Right ventricle myocardium superior (tissue), 1 donor: ENCODE data around the gene MTHFR. TPM values are rescaled to one million over a fixed set of nuclear protein-coding genes. Genes with fewer than 3 reads are reported as not detected.
A peak's percentile ranks its signal among the peaks of the same experiment; 100 is the strongest.

Experiments
- ATAC-seq: fragments of 200-7000 bp; cut with Tn5 transposase; one replicate; pipeline ENCODE4 v1.9.1; 2020; ENCODE audit warnings: mild to moderate bottlenecking; ENCODE audit not compliant: poor library complexity
- DNase-seq: peaks from one replicate; pipeline ENCODE4 v3.0.0-alpha.2; 2020
- intact Hi-C: fragments of 100-400 bp; cut with DNase I; formaldehyde crosslinking; loops from one replicate; pipeline ENCODE4 v1.11.2; 2022
- total RNA-seq: library from RNA; stranded (reverse); fragmentation: NEBNext Ultra II Directional; extraction: Animal tissue kit (Norgen Biotek cat#: 25700); gene quantifications from one replicate; pipeline ENCODE4 v1.2.1, GENCODE V29; 2021
- donor health status: DM: no; HTN: yes; CAD: no; lungs with severe emphysema.

The MTHFR gene
- total RNA-seq, 1 donor from 2014 or later: 34.6 TPM

DNA sequence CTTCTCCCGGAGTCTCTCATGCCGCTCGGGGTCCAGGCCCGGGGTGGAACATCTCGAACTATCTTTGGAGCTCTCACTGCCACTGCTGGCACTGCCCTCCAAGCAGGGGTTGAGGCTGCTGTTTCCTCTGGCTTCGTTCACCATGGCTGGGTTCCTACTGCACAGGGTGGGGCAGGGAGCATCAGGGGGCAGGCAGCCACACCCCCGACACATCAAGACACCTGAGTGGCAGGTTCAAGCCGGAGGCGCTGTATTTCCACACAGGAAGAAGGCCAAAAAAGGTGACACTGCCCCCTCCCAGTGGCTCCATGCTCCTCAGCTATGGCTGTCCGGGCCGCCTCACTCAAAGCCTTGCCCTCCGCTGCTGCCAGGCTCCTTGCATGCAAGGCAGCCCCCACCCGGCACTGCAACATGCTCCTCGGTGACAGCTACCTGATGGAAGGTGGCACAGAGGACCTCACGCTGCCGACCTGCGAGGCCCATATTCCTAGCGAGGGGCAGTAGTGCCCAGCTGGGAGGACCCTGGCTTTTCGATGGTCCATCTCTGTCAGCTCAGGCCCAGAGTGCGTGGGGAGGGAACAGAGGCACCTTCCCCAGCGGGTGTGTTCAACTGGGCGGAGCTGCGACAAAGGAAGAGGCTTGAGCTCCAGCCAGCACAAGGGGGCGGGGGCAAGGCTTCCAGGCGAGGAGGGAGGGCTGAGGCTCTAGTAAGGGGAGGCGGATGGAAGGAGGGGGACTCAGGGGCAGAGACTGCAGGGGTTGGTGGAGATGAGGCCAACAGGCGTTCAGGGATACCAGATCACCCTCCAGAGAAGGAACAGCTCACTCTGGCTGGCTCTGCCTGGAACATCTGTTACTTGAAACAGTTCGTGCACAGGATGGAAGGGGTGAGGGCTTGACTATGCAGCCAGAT lies 2.5 kb downstream of the MTHFR start:
- peak; percentile 62 for ATAC-seq
- peak; percentile 96 for DNase-seq
- intact Hi-C loops: no loop called here

DNA sequence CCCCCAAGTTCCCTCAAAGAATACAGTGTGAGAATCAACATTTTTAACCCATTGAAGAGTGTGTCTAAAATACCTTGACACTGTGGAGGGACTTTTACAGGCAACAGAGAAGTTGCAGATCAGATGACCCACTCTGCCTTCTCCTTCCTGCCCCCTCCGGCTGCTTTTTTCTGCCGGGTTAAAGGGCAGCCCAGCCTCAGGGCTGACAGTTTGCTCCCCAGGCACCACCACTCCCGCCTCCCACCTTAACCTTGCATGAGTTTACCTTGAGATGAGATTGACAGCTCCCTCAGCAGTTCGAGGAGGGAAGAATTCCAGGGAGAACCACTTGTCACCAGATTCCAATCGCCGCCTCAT lies 3.2 kb downstream of the MTHFR start:
- intact Hi-C loops: no loop called here
- ATAC-seq (no peak), DNase-seq (peak; percentile 63)

DNA sequence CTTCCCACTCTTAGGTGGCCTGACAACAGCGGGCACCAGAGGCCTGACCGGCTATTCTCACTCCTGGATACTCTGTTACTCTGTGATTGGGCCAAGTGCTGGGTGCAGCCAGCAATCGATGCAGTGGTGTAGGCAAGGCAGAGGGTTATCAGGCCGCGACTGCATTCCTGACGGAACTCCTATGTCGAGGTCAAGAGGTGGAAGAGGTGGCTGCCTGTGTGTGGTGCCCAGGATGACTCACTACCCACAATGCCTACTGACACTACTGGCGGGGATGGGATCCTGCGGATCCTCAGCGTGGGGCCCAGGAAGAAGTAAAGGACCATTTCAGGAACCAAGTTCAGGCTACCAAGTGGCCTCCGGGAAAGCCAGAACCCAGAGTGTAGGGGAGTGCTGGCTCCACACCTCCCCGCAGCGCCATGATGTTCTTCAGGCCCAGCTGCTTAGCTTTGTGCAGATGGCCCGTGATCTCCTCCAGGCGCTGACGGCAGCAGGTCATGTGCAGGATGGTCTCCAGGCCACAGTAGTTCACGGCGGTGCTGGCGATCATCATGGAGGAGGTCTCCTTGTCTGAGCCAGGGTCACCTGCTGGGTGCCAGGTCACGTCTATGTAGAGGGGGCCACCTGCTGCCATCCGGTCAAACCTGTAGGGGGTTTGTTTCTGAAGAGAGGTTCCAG lies 4.9 kb downstream of the MTHFR start:
- ATAC-seq: no peak
- DNase-seq: peak; percentile 49
- intact Hi-C loops: no loop called here

DNA sequence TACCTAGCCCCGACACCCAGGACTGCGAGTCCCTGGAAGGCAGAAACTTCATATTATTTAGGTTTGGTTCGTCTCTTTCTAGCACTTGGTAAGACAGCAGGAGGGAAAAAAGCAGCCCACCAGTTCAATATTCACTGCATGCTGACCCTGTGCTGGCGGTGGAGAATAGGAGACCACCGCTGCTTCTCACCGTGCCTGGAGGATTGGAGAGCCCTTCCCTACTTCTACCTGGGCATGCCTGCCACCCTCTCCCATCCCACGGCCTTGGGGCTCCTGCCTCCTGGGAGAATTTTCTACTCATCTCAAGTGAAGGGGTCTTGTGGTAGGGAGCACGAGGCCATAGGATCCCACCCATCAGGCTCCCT lies 5.4 kb downstream of the MTHFR start:
- no peak for ATAC-seq
- DNase-seq: no peak
- intact Hi-C loops: no loop called here

DNA sequence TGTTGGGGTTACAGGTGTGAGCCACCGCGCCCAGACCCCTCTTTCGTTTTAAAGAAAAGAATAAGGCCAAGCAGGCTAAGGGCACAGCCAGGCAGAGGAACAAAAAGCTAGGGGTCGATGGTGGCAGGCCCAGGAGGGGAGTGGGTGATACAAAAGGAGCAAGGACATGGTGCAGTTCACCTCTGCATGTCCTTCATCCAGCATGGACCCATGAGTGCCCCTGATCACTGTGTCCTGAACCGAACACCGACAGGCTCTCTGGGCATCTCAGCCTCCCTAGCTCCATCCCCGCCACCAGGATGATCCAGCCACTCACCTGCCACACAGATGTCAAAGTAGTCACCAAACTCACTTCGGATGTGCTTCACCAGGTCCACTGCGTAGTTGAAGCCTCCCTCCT lies 5.9 kb downstream of the MTHFR start:
- ATAC-seq: no peak
- intact Hi-C loops: no loop called here
- DNase-seq: no peak

DNA sequence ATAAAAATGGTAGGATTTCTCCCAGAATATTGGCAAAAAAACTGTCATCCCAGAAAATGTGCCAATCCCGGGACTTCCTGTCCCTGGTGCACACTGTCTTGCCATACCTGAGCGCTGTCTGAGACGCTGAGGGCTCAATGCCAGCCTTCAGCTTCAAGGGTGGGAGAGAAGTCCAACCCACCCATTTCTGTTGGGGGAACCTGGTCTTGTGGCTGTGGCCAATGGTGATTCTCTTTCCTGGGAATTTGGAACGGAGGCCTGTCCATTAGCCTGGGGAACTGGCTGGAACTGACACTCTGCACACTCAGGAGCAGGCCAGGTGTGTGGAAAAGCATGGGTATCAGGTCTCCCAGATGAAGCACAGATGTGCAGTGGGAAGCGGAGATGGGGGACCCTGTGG lies 6.7 kb downstream of the MTHFR start:
- DNase-seq (peak; percentile 11), ATAC-seq (no peak)
- intact Hi-C loops: no loop called here

DNA sequence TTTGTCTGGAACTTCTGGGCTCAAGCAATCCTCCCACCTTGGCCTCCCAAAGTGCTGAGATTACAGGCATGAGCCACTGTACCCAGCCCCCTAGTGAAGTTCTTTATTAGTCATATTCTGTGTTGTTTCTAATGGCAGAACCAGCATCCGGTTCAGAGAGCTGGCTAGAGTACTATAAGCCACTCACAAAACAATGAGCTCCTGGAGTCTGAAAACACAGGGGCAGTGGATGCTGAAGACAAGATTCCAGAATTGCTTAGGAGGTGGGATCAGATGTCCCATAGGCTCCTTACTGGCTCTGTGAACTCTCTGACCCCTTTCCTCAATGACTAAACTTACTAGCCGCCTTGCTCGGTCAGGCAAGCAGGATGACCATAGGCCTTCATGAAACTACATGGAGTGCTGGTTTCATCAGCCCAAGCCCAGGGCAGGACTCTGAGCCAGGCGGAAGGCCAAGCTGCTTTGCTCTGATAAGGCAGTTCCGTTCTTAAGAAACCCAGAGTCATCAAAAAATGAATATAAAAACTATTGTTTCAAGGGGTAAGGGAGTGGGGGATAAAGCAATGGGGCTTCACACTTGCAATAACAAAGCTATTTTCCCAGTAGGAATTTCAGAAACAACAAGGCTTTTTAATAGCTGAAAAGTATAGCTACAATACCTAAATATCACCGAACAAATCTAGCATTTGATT lies 8.1 kb downstream of the MTHFR start:
- ATAC-seq (peak; percentile 40), DNase-seq (peak; percentile 88)
- intact Hi-C loops: no loop called here

DNA sequence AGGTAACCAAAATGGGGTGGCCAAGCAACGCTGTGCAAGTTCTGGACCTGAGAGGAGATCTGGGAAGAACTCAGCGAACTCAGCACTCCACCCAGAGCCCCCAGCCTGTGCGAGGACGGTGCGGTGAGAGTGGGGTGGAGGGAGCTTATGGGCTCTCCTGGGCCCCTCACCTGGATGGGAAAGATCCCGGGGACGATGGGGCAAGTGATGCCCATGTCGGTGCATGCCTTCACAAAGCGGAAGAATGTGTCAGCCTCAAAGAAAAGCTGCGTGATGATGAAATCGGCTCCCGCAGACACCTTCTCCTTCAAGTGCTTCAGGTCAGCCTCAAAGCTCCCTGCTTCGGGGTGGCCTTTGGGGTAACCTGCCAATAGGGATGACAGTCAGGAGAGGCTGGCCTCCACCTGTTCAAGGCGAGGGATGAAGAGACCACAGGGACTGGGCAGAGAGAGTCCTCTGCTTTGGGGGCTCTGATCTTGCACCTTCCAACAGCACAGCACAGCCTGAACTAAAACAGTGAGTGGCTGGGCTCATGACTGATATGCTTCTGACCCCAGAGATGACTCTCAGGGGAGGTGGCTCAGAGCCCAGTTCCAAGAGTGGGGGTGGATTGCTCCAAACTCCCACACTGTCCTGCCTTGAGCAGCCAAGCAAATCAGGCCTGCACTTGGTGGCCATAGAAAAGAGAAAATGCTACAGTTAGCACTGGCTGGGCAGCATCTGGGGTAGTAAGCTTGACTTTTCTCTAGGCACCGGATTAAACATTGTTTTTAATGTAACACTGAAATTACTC lies 9.5 kb downstream of the MTHFR start:
- DNase-seq: peak; percentile 83
- ATAC-seq: peak; percentile 65
- intact Hi-C loops: no loop called here

DNA sequence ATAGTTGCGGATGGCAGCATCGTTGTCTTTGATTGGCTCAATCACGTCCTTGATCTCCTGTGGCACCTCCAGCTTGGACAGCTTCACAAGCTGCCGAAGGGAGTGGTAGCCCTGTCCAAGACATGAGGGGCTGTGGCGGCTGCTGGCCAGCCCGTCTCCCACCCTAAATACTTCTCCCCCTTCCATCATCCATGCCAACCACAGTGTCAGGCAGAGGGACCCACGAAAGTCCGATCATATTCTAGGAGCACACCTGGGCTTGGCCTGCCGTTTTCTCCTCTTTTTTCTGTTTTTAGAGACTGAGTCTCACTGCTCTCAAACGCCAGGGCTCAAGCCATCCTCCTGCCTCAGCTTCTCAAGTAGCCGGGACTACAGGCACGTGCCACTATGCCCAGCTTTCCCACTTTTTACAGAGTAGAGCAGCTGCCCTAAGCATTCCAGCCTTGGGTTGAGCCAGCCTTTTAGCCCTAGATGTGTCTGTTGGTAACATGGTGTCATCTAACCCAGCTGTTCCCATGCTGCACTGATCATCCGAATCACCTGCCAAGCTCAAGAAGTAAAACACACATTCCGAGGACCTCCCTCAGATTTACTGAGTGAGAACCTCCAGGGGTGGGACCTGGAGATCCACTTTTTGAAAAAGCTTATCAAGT lies 10.4 kb downstream of the MTHFR start:
- intact Hi-C loops: no loop called here
- ATAC-seq: no peak
- peak; percentile 37 for DNase-seq

DNA sequence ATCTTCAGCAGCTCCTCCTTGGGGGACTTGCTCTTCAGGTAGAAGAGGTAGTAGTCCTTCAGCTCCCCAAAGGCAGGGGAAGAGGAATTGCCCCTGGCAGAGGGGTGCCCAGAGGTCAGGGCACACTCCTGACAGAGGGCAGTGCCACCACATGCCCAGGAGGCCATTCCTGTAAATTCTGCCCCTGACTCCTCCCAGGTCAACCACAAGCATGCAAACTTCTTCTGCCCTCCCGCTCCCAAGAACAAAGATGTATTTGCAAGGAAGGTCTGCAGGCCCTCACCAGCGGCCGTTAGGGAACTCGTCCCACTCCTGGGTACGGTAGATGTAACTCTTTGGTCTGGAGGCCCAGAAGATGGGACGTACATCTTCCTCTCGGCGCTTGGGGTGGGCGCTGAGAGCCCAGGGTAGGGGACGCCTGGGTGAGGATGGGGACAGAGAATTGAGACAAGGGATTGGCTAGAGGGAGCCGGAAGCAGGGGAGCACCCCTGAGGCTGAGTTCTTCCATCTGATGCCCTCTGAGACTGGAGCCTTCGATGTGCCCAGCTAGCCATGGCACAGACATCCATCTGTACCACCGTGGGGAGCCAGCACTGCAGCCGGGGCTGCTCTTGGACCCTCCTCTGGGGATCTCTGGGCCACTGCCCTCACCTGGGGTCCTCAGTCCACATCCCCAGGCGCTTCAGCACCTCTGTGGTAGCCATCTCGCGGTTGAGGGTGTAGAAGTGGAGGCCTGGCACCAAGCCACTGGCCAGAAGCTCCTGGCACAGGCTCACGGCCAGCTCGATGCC lies 11.1 kb downstream of the MTHFR start:
- intact Hi-C loops: no loop called here
- ATAC-seq (no peak), DNase-seq (peak; percentile 57)

DNA sequence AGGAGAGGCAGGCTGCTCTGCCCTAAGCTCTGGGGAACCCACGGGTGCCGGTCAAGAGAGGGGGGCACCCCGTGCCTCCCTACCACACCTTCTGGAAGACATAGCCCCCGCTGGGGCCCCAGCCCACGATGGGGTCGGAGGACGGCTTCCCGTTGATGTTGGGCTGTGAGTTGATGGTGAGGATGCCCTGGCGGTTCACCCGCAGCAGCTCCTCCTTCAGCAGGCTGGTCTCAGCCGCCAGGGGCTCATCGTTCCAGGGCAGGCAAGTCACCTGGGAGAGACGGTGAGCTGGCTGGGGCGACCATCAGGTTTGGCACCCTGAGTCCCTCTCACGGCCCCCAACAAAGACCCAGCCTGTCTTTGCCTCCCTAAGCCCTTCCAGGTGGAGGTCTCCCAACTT lies 11.9 kb downstream of the MTHFR start:
- ATAC-seq: no peak

DNA sequence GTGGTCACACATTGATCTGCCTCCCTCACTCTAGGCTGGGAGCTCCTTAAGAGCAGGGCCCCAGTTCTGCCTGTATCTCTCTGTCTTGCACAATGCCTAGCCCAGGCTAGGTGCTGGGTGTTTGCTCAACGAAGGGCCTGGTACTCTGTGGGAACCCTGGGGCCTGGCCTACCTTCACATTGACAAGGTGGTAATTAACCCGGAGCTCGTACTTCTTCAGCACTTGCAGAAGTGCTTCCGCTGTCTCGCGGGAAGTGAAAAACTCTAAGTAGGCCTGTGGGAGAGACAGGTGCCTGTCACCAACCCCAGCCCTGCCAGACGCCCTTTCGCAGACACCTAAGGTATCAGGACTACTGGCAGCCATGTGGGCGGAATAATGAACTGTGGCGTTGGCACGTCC lies 13.7 kb downstream of the MTHFR start:
- intact Hi-C loops: no loop called here
- peak; percentile 37 for ATAC-seq
- peak; percentile 78 for DNase-seq

More for the DNA sequence above, 11.9 kb downstream of the MTHFR start:
- intact Hi-C loops: no loop called here
- DNase-seq: peak; percentile 46

DNA sequence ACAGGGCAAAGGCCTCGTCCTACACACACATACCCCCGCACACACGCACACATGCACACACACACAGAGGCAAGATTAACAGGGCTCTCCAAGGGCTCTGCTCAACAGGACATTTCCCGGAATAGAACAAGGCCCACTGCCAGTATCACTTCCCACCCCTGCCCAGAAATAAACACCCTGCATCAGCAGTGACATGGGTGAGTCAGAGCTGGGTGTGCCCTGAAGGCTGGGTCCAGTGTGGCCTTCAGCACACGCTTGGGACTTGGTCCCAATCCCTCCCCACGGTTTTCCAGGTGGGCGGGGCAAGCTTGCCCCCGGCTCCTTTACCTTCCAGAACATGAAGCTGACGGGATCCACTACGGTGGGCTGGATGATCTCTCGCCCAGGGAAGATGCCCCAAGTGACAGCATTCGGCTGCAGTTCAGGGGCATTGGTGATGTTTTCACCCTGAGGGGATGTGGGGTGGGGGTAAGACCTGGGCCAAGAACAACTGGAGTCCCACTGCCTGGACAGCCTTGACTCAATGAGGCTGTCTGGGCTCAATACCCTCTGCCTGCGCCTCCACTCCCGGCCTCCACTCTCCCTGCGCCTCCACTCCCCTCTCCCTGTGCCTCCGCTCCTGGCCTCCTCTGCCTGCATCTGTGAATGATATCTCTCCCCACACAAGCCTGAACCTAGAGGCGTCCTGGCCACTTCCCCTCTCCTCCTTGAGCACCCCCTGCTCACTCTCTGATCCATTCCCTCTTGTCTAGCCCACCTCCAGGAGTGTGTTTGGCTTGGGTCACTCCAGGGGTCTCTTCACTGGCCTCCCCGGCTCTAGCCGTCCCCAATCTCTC lies 14.7 kb downstream of the MTHFR start:
- intact Hi-C loops: no loop called here
- ATAC-seq: peak; percentile 74
- DNase-seq: peak; percentile 93

DNA sequence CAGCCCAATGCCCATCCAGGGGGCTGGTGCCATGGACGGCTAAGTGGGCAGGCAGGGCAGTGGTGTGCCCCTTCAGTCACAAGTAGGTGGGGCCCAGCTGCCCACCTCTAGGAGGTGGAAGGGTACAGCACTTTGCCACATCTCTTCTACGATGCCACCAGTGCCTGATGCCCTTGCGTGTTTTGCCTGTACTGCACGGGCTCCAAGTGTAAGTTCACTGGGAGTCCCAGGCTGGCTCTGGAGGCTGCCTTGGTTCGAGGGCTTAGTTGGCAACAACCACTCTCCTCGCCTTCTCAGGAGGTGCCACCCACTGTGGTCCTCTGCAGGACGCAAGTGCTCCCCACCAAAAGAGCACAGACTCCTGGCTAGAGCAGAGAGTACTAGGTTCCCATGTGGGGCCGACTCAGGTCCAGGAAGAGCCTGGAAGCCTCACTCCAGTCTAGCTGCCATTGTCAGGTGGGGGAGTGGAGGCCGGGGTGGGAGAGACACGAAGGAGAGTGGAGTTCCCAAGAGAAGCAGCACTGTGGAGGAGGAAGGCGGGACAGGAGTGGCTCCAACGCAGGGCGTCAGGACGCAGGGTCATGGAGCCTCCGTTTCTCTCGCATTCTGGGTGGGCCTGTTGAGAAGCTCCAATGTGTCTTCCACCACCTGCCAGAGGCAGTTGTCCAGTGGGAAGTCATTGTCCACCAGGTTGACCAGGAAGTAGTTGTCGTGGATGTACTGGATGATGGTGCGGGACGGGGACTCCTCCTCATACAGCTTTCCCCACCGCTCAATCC lies 15.5 kb downstream of the MTHFR start:
- ATAC-seq (no peak), DNase-seq (peak; percentile 37)
- intact Hi-C loops: no loop called here

DNA sequence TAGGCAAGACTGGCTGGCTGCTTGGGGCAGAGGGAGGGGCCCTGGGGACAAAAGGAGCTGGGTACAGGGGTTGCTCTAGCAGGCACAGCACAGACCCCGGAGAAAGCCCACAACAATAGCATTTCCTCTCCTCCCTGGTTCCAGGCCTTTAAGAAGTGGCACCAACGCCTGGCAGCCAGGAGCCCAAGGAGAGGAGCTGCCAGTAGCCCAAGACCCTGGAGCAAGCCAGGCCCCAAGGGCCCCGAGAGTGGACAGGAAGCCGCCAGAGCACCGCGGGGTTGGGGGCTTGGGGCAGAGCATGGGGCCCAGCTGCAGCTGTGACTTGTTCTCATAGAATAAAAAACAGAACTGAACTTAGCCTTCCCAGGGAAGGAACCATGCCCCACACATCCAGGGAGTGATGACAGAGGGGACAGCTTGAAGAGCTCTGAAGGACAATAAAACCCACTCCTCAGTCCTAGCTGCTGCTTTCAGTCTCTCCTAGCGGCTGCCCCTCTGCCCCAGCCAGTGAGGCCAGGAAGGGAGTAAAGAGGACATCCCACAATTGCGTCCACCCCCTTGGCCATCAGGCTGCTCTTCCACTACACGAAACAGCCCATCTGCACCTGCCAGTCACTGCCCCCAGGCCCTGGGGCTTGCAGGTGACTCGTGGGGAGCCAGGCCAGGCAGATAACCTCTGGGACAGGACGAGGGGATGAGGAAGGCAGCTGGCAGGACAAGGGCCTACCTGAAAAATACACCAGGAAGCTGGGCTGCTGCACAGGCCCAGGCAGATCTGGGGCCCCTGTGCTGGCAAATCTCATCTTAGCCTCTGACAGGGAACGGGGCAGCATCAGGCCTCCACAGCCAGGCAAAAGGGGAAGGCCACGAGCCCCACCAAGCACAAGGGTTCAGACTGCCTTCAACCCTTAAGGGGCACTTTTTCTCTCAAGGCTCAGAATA lies 16.4 kb downstream of the MTHFR start:
- ATAC-seq (no peak), DNase-seq (peak; percentile 45)
- intact Hi-C loops: loop anchor here (10.0 kb wide), 1 partner anchor 55 kb away; the partner anchor contains the start of gene AGTRAP
